ENCODE results near the gene LYRM1.
"Not testable (repeated sequence)": the region's sequence is repeated elsewhere in the genome, so short reads cannot be mapped to it uniquely, and the experiment has no call there.

The LYRM1 gene

DNA sequence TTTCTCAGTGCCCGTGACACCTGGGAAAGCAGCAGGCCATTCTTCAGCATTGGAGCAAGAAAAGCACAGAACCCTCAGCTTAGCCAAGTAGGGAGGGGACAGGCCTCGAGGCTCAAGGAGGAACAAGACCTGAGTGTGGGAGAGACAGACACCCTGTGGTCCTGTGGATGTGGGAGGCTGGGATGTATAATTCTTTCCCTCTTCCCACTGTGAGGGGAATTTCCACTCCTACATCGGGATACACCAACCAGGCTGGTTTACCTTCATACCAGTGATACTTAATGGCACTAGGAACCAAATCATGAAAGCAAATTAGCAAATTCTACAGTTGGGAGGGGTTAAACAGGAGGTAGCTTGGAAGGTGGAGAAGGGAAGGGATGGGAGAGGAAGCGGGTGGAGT, 41.7 kb downstream of the LYRM1 start:
- Histone ChIP-seq H3K27me3 (ENCODE audit: insufficient read depth, low read depth, severe bottlenecking) (no peaks in the 10 kb centered on the region), H3K27ac (no peak overlapping the region), H3K36me3 (no peaks in the 10 kb centered on the region), H3K4me3 (ENCODE audit: low read depth, low read length) (no peak overlapping the region), H3K9me3 (ENCODE audit: severe bottlenecking) (no peaks in the 10 kb centered on the region)
- TF ChIP-seq, protein P1, sequence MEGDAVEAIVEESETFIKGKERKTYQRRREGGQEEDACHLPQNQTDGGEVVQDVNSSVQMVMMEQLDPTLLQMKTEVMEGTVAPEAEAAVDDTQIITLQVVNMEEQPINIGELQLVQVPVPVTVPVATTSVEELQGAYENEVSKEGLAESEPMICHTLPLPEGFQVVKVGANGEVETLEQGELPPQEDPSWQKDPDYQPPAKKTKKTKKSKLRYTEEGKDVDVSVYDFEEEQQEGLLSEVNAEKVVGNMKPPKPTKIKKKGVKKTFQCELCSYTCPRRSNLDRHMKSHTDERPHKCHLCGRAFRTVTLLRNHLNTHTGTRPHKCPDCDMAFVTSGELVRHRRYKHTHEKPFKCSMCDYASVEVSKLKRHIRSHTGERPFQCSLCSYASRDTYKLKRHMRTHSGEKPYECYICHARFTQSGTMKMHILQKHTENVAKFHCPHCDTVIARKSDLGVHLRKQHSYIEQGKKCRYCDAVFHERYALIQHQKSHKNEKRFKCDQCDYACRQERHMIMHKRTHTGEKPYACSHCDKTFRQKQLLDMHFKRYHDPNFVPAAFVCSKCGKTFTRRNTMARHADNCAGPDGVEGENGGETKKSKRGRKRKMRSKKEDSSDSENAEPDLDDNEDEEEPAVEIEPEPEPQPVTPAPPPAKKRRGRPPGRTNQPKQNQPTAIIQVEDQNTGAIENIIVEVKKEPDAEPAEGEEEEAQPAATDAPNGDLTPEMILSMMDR (IDR thresholded peaks at IDR 0.05; ENCODE audit: low read depth, low read length) = no peak
- DNase-seq = no peak

DNA sequence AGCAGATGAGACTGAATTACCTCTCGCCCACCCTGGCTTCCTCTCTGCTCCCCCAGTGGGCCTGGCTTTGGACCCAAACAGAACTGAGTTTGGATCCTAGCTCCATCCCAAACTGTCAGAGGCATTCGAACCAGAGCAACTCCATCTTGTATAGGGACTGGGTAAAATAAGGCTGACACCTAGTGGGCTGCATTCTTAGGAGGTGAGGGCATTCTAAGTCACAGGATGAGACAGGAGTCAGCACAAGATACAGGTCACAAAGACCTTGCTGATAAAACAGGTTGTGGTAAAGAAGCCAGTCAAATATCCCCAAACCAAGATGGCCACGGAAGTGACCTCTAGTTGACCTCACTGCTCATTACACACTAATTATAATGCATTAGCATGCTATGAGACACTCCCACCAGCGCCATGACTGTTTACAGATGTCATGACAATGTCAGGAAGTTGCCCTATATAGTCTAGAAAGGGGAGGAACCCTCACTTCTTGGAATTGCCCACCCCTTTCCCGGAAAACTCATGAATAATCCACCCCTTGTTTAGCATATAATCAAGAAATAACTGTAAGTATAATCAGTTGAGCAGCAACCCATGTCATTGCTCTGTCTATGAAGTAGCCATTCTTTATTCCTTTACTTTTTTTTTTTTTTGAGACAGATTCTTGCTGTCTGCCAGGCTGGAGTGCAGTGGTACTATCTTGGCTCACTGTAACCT, 44.4 kb downstream of the LYRM1 start:
- Histone ChIP-seq H3K27me3 (ENCODE audit: insufficient read depth, low read depth, severe bottlenecking) (no peaks in the 10 kb centered on the region), H3K27ac (no peak overlapping the region), H3K9me3 (ENCODE audit: severe bottlenecking) (no peaks in the 10 kb centered on the region), H3K36me3 (no peaks in the 10 kb centered on the region), H3K4me3 (ENCODE audit: low read depth, low read length) (no peak overlapping the region)
- DNase-seq = no peak
- TF ChIP-seq, protein P1 (IDR thresholded peaks at IDR 0.05; ENCODE audit: low read depth, low read length) = no peak; the same call in 1 of the 2 replicates

DNA sequence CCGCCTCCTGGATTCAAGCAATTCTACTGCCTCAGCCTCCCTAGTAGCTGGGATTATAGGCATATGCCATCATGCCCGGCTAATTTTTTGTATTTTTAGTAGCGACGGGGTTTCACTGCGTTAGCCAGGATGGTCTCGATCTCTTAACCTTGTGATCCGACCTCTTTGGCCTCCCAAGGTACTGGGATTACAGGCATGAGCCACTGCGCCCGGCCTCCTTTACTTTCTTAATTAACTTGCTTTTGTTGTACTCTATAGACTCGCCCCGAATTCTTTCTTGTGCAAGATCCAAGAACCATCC, 45.0 kb downstream of the LYRM1 start:
- H3K27me3 ChIP-seq (ENCODE audit: insufficient read depth, low read depth, severe bottlenecking); DNase-seq; H3K9me3 ChIP-seq (ENCODE audit: severe bottlenecking); H3K4me3 ChIP-seq (ENCODE audit: low read depth, low read length); H3K27ac ChIP-seq; H3K36me3 ChIP-seq: not testable (repeated sequence)

DNA sequence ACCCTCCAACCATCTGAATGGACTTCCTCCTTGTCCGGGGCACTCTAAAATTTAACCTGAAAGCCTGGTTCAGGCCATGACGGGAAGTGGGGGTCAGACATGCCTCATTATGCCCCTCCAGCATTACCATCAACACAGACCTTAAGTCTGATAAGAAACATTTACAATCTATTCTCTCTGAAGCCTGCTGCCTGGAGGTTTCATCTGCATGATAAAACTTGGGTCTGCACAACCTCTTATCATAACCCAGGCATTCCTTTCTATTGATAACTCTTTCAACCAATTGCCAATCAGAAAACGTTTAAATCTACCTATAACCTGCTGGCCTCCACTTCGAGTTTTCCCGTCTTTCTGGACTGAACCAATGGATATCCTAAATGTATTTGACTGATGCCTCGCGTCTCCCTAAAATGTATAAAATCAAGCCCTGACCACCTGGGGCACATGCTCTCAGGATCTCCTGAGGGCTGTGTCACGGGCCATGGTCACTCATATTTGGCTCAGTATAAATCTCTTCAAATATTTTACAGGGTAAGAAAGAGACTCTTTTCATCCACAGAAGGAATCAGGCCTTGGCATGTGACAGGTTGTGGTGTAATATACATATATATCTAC, 45.6 kb downstream of the LYRM1 start:
- TF ChIP-seq, protein P1 (IDR thresholded peaks at IDR 0.05; ENCODE audit: low read depth, low read length) = no peak
- no peak overlapping the region for H3K27ac ChIP-seq
- no peaks in the 10 kb centered on the region for H3K9me3 ChIP-seq (ENCODE audit: severe bottlenecking)
- H3K4me3 ChIP-seq (ENCODE audit: low read depth, low read length) = no peak overlapping the region
- H3K27me3 ChIP-seq (ENCODE audit: insufficient read depth, low read depth, severe bottlenecking) = no peaks in the 10 kb centered on the region
- DNase-seq = no peak
- H3K36me3 ChIP-seq = no peaks in the 10 kb centered on the region

DNA sequence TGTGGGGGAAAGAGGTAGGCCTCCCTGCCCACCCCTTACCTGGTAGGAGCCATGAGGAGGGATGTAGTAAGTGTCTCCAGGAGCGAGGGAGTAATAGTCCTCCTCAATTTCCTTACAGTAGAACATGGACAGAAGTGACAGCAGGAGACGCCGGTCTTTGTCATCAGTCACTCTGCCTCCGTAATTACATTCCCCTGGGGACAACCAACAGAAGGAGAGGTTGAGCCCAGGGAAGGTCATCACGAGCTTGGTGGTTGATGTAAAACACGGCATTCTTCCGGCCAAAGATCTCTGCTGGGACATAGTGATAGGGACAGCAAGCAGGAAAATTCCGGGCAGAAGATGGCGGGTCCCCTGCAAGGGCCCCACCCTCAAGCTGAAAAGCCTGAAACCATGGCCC, 47.9 kb downstream of the LYRM1 start:
- Histone ChIP-seq H3K4me3 (ENCODE audit: low read depth, low read length) (no peak overlapping the region), H3K36me3 (no peaks in the 10 kb centered on the region), H3K27me3 (ENCODE audit: insufficient read depth, low read depth, severe bottlenecking) (no peaks in the 10 kb centered on the region), H3K9me3 (ENCODE audit: severe bottlenecking) (no peaks in the 10 kb centered on the region), H3K27ac (no peak overlapping the region)
- DNase-seq = no peak
- TF ChIP-seq, protein P1 (IDR thresholded peaks at IDR 0.05; ENCODE audit: low read depth, low read length) = no peak

DNA sequence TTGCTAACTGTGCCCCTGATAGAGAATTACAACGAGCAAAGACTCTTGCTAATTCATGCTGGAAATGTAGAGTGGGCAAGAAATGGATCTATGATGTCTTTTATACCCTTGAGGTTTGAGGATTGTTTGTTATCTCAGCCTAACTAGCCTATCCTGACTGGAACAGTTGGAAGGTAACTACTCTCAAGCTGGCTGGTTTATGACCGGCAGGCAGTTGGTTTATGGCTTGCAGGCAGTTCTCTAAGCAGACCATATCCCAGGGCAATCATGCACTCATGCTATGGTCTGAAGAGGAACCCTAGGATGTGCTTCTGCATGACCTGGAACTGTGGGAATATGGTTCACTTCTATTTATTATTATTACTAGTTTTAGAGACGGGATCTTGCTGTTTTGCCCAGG, 49.1 kb downstream of the LYRM1 start:
- Histone ChIP-seq H3K27me3 (ENCODE audit: insufficient read depth, low read depth, severe bottlenecking) (no peaks in the 10 kb centered on the region), H3K27ac (no peak overlapping the region), H3K4me3 (ENCODE audit: low read depth, low read length) (no peak overlapping the region), H3K9me3 (ENCODE audit: severe bottlenecking) (no peaks in the 10 kb centered on the region), H3K36me3 (no peaks in the 10 kb centered on the region)
- TF ChIP-seq, protein P1 (IDR thresholded peaks at IDR 0.05; ENCODE audit: low read depth, low read length) = no peak
- no peak for DNase-seq
